KOPT-K1 (cell line): ENCODE measurements around the gene OR10G3.

Experiments
- H3K27ac ChIP-seq: fragments of 200-600 bp; sonication (generic); 2 replicates; pipeline ENCODE4 v1.5.1; 2016; ENCODE audit warnings: antibody characterized with exemption, mild to moderate bottlenecking, low read depth, low read length; ENCODE audit not compliant: poor library complexity, severe bottlenecking
- H3K36me3 ChIP-seq: fragments of 200-600 bp; sonication (generic); 2 replicates; pipeline ENCODE4 v1.5.1; 2017; ENCODE audit warnings: antibody characterized with exemption, mild to moderate bottlenecking, low read length, moderate library complexity; ENCODE audit not compliant: insufficient read depth
- H3K9me3 ChIP-seq: fragments of 200-600 bp; sonication (generic); 2 replicates; pipeline ENCODE4 v1.5.1; 2017; ENCODE audit warnings: antibody characterized with exemption, low read length, mild to moderate bottlenecking; ENCODE audit not compliant: insufficient read depth, poor library complexity, severe bottlenecking

OR10G3 gene

GRCh38 chr14:21525571-21525961 is 54.3 kb downstream of the OR10G3 start:
- Histone ChIP-seq H3K36me3 (peaks cover 3% of the 10 kb centered on the region; the same call in 1 of the 2 replicates), H3K9me3 (no peaks in the 10 kb centered on the region), H3K27ac (peak overlapping the region; percentile 65)

- peaks cover 3% of the 10 kb centered on the region; the same call in 1 of the 2 replicates for H3K36me3 ChIP-seq
These were observed 55.0 kb downstream of the OR10G3 start for GRCh38 chr14:21524575-21525490.

DNA sequence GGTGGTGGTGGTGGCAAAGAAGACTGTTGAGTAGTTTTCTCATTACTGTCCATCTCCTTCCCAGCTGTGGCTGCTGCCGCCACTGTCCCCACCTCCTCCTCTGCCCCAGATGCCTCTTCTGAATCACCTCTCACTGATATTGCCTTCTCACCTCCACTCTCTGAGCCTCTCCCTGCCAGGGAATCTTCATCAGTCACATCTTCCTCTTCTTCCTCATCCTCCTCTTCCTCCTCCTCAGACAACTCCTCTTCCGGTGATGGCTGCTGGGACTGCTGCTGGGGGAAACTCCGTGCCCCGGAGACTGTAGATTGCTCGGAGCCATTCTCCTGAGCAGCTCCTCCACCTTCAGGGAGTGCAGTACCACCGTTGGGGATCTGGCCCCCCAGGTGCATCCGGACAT is 56.7 kb downstream of the OR10G3 start:
- H3K36me3 ChIP-seq: peaks cover 3% of the 10 kb centered on the region; the same call in 1 of the 2 replicates
- no peak overlapping the region for H3K27ac ChIP-seq

More at GRCh38 chr14:21524575-21525490, 55.0 kb downstream of the OR10G3 start:
- H3K9me3 ChIP-seq: no peaks in the 10 kb centered on the region
- H3K27ac ChIP-seq: peak overlapping the region; percentile 65

DNA sequence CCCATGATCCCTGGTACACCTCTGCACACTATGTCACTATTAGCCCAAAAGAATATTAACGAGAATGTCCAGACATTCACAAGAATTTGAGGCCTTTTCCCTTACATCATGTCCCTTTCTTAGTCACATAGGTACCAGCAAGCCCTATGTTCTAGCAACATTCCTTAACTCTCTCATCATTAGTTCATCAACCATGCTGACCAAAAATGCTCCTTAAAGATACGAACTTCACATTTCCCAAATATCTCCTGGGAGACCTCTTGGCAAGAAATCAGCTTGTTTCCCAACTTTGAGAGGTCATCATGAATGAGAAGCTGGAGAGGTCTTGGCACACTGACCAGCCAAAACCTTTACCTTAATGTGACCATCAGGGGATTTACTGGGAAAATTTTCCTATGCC is 58.4 kb downstream of the OR10G3 start:
- no peaks in the 10 kb centered on the region for H3K9me3 ChIP-seq
- peaks cover 3% of the 10 kb centered on the region; the same call in 1 of the 2 replicates for H3K36me3 ChIP-seq
- H3K27ac ChIP-seq: no peak overlapping the region

More for the DNA sequence above, 56.7 kb downstream of the OR10G3 start:
- H3K9me3 ChIP-seq: no peaks in the 10 kb centered on the region

- no peaks in the 10 kb centered on the region for H3K9me3 ChIP-seq
- peaks cover 3% of the 10 kb centered on the region; the same call in 1 of the 2 replicates for H3K36me3 ChIP-seq
- H3K27ac ChIP-seq: no peak overlapping the region
These were observed 59.1 kb downstream of the OR10G3 start for GRCh38 chr14:21520767-21521166.

DNA sequence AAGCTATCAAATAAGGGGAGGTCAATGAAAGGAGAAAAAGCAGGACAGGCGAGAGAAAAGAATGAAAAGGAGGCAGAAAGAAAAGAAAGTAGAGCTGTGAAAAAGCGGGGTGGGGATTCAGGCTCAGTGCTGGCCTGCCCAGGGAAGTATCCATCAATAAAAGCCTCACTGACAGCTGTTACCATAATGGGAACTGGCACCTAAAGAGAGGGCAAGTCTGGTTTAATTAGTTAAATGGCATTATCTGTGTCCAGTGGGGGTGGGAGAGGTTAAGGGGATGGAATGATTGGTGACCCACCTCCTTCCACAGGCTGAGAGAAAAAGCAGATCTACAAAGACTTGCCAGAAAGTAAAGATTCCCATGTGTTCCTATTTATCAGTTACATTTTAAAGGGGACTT is 61.2 kb downstream of the OR10G3 start:
- Histone ChIP-seq H3K27ac (no peak overlapping the region), H3K36me3 (no peaks in the 10 kb centered on the region), H3K9me3 (no peaks in the 10 kb centered on the region)
